Measurements from ENCODE around the gene OR10A3.

OR10A3 gene

DNA sequence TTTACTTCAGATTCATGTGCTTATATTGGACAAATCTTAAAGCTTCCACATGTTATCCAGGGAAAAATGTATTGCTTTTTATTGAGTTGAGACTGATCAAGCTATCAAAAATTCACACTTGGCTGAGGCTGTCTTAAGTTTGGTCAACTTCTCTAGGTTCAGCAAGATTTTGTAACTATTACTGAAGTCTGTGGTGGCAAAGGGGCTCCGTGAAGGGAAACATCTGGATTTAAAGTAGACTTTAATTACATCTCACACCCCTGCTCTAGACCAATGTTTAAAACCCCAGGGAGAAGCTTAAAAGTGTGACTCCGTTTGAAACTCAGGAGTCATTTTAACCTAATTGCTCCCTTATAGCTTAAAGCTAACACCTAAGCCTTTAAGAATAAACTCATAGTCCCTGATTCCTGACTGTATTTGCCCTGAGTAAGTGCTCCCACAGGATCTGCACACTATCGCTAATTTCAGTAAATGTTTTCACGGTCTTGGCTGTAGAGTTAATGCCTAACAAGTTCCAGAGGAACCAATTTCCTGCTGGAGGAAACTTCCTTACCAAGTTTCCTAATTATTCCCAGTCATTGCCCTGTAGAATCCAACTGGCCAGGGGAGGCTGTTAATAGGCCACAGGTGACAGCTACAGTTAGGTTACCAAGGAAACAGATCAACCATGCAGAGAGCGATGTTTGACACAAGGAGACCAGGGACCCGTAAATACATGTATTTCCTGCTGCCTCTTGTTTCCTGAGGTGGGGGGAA lies 50.9 kb downstream of the OR10A3 start:
- DNase-seq: no peak

DNA sequence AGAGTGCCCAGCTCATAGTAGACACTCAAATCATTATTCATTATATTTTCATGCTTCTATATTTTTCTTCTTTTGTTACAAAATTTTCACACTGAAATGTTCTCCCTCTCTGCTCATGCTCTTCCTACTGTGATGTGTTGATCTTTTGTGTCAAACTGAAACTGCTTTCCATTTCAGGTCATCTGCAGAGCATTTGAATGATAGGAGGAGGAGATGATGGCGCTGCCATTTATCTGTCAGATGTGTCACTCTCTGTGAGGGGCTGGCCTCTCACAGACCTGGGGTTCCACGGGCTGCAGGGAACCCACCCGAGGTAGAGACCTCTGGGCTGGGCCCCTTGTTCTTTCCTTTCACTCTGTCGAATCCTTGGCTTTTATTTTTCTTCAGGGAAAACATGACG lies 51.5 kb downstream of the OR10A3 start:
- no peak for DNase-seq
